H1 (cell line): ENCODE measurements around the gene PPP1R1B. TPM values are rescaled to one million over a fixed set of nuclear protein-coding genes. Genes with fewer than 3 reads are reported as not detected.

Experiments used
- BACH1 ChIP-seq: IDR thresholded peaks from 2 replicates; pipeline ENCODE4 v1.6.1; 2012; ENCODE audit warnings: low read length, improper control_type of control experiment
- CHD1 ChIP-seq: IDR thresholded peaks from 2 replicates; pipeline ENCODE4 v1.6.1; 2012; ENCODE audit warnings: low read depth, low read length, improper control_type of control experiment
- CHD7 ChIP-seq: fragments of 300-600 bp; sonication (generic); IDR thresholded peaks from 2 replicates; pipeline ENCODE4 v1.7.1; 2012; ENCODE audit warnings: low read length, moderate library complexity, mild to moderate bottlenecking, inconsistent platforms; ENCODE audit not compliant: insufficient replicate concordance
- CREB1 ChIP-seq: IDR thresholded peaks from 2 replicates; pipeline ENCODE4 v1.6.1; 2012; ENCODE audit warnings: inconsistent platforms
- HDAC6 ChIP-seq: IDR thresholded peaks from one replicate; pipeline ENCODE4 v1.7.1; 2012; ENCODE audit warnings: low read depth, mild to moderate bottlenecking, inconsistent platforms, low read length, moderate library complexity
- RAD21 ChIP-seq, 2 experiments: IDR thresholded peaks in 1 of 2; conservative IDR thresholded peaks in 1 of 2; 2 replicates each; pipeline ENCODE4 v1.6.1; 2011; ENCODE audit warnings: low read depth in 2 of 2, low read length in 2 of 2, improper control_type of control experiment in 1 of 2, inconsistent platforms in 1 of 2, mild to moderate bottlenecking in 1 of 2, moderate library complexity in 1 of 2
- SP1 ChIP-seq: IDR thresholded peaks from 2 replicates; pipeline ENCODE4 v1.6.1; 2011; ENCODE audit warnings: low read depth, low read length
- SRF ChIP-seq: IDR thresholded peaks from 2 replicates; pipeline ENCODE4 v1.6.1; 2011; ENCODE audit warnings: mild to moderate bottlenecking, low read depth, low read length, moderate library complexity
- TEAD4 ChIP-seq: IDR thresholded peaks from 2 replicates; pipeline ENCODE4 v1.6.1; 2012; ENCODE audit warnings: low read depth, low read length, inconsistent platforms, mixed read lengths
- ZNF274 ChIP-seq: IDR thresholded peaks from 2 replicates; pipeline ENCODE4 v1.7.0; 2012; ENCODE audit warnings: low read length, borderline replicate concordance; ENCODE audit errors: extremely low read depth
- polyA plus RNA-seq, 7 experiments: library from polyadenylated mRNA; depleted of rRNA in 3 of 7; stranded (reverse) in 5 of 7; unstranded in 2 of 7; fragments of >200 nt in 5 of 7; fragments of 200-250 nt in 2 of 7; gene quantifications; 1 replicate in 5 of 7; 2 replicates in 1 of 7; 4 replicates in 1 of 7; pipeline versions ENCODE4 v1.2.1 to v1.2.3, GENCODE V29; 2011 to 2013; ENCODE audit warnings: missing spikeins in 2 of 7, mixed read lengths in 2 of 7
- total RNA-seq: library from RNA; stranded (reverse); fragmentation: NEBNext Ultra II Directional; extraction: Animal tissue kit (Norgen Biotek cat#: 25700); gene quantifications from 2 replicates; pipeline ENCODE4 v1.2.1, GENCODE V29; 2021

Gene PPP1R1B
- total and polyA plus RNA-seq, 2 of the 8 experiments (the other 6 are each of a cell fraction or from before 2014, with no cell fraction given), result 10.7 to 22.3 TPM

- TF ChIP-seq CHD7, result no peak
- no peak for TF ChIP-seq CREB1
- TF ChIP-seq SP1, result no peak
- TF ChIP-seq SRF, result no peak
- no peak for TF ChIP-seq RAD21 (IDR thresholded peaks at IDR 0.05 in 1 of 2, conservative IDR thresholded peaks at IDR 0.05 in 1 of 2; ENCODE audit: low read depth in 2 of 2, low read length in 2 of 2)
- TF ChIP-seq BACH1, result no peak
- TF ChIP-seq CHD1, result no peak
- TF ChIP-seq HDAC6, result no peak
- no peak for TF ChIP-seq TEAD4
- TF ChIP-seq ZNF274, result no peak
- TF ChIP-seq, all 59 proteins: peak for 0
Observed at GRCh38 chr17:39648616-39649366, 22.0 kb downstream of the PPP1R1B start (continued).
